ENCODE data around the gene TRAF7. TPM values are rescaled to one million over a fixed set of nuclear protein-coding genes. Genes with fewer than 3 reads are reported as not detected.

TRAF7 gene
- total RNA-seq, 2 experiments from 2014 or later = 19.9 to 24.0 TPM

- TF ChIP-seq CTCF (IDR thresholded peaks at IDR 0.05) = no peak
- ATAC-seq (ENCODE audit: poor library complexity) (no peak), DNase-seq (no peak)
- peaks cover 12% of the 10 kb centered on the region for H3K36me3 Mint-ChIP-seq (ENCODE audit: low read depth)
- H3K4me1 Mint-ChIP-seq (ENCODE audit: low read depth) = peaks cover 26% of the 10 kb centered on the region
- no peak overlapping the region for H3K4me3 ChIP-seq (ENCODE audit: low read length)
- H3K27ac ChIP-seq (ENCODE audit: low read depth in 1 of 2, low read length in 2 of 2) = no peak overlapping the region
- CTCF ChIA-PET = no interaction called here
- intact Hi-C loops (cut with DNase I, micrococcal nuclease) = loop anchor here (5.0 to 10.0 kb wide), 3 partner anchors 285 to 375 kb away; partner anchors contain the start of genes EME2 (in 1 of the 2), MRPS34 (in 1 of the 2) and NME3 (in 1 of the 2)
- no peaks in the 10 kb centered on the region for H3K27me3 ChIP-seq (ENCODE audit: control insufficient read depth in 1 of 2, insufficient read depth in 2 of 2, low read length in 2 of 2)
- no peak overlapping the region for H3K27ac Mint-ChIP-seq
- POLR2A ChIA-PET = no interaction called here
- peak overlapping the region; percentile 42 for H3K4me3 Mint-ChIP-seq
- H3K9me3 ChIP-seq (ENCODE audit: control insufficient read depth in 1 of 2, insufficient read depth in 1 of 2, low read length in 2 of 2) = no peaks in the 10 kb centered on the region
- H3K4me1 ChIP-seq (ENCODE audit: insufficient read depth, low read length) = peaks cover 70% of the 10 kb centered on the region
- H3K27me3 Mint-ChIP-seq = no peaks in the 10 kb centered on the region
- no peaks in the 10 kb centered on the region for H3K9me3 Mint-ChIP-seq
- H3K36me3 ChIP-seq (ENCODE audit: insufficient read depth, low read length) = peaks cover 15% of the 10 kb centered on the region
Measured at GRCh38 chr16:2149630-2150417, 5.8 kb upstream of the TRAF7 start.

GRCh38 chr16:2150418-2151187 lies 5.0 kb upstream of the TRAF7 start:
- no peak overlapping the region for H3K4me3 ChIP-seq (ENCODE audit: low read length)
- no peaks in the 10 kb centered on the region for H3K9me3 ChIP-seq (ENCODE audit: control insufficient read depth in 1 of 2, insufficient read depth in 1 of 2, low read length in 2 of 2)
- peaks cover 15% of the 10 kb centered on the region for H3K36me3 ChIP-seq (ENCODE audit: insufficient read depth, low read length)
- H3K27ac ChIP-seq (ENCODE audit: low read depth in 1 of 2, low read length in 2 of 2) = no peak overlapping the region
- Mint-ChIP-seq H3K4me3 (no peak overlapping the region), H3K9me3 (no peaks in the 10 kb centered on the region), H3K4me1 (ENCODE audit: low read depth) (peaks cover 32% of the 10 kb centered on the region), H3K36me3 (ENCODE audit: low read depth) (peaks cover 19% of the 10 kb centered on the region), H3K27ac (no peak overlapping the region), H3K27me3 (no peaks in the 10 kb centered on the region)
- no peak for TF ChIP-seq CTCF (IDR thresholded peaks at IDR 0.05)
- H3K27me3 ChIP-seq (ENCODE audit: control insufficient read depth in 1 of 2, insufficient read depth in 2 of 2, low read length in 2 of 2) = no peaks in the 10 kb centered on the region
- intact Hi-C loops (cut with DNase I, micrococcal nuclease) = loop anchor here (5.0 to 10.0 kb wide), 2 partner anchors 286 to 288 kb away; no protein-coding TSS in a partner anchor
- POLR2A ChIA-PET = interaction anchor here (2.4 kb wide), 1 partner anchor 10 kb away, joined by 10 read pairs; no protein-coding TSS in a partner anchor
- ATAC-seq (ENCODE audit: poor library complexity) (no peak), DNase-seq (no peak)
- H3K4me1 ChIP-seq (ENCODE audit: insufficient read depth, low read length) = peaks cover 73% of the 10 kb centered on the region
- CTCF ChIA-PET = interaction anchor here (2.0 kb wide), 1 partner anchor 10 kb away, joined by 9 read pairs; no protein-coding TSS in a partner anchor

GRCh38 chr16:2151188-2152091 lies 4.1 kb upstream of the TRAF7 start:
- H3K27me3 Mint-ChIP-seq = no peaks in the 10 kb centered on the region
- ATAC-seq (ENCODE audit: poor library complexity) = no peak
- intact Hi-C loops (cut with DNase I, micrococcal nuclease) = loop anchor here (5.0 to 10.0 kb wide), 2 partner anchors 287 to 289 kb away; no protein-coding TSS in a partner anchor
- DNase-seq = no peak
- peaks cover 15% of the 10 kb centered on the region for H3K36me3 ChIP-seq (ENCODE audit: insufficient read depth, low read length)
- H3K4me3 Mint-ChIP-seq = peak overlapping the region; percentile 62
- no peak overlapping the region for H3K27ac ChIP-seq (ENCODE audit: low read depth in 1 of 2, low read length in 2 of 2)
- no peak overlapping the region for H3K4me3 ChIP-seq (ENCODE audit: low read length)
- no peaks in the 10 kb centered on the region for H3K9me3 ChIP-seq (ENCODE audit: control insufficient read depth in 1 of 2, insufficient read depth in 1 of 2, low read length in 2 of 2)
- H3K27me3 ChIP-seq (ENCODE audit: control insufficient read depth in 1 of 2, insufficient read depth in 2 of 2, low read length in 2 of 2) = no peaks in the 10 kb centered on the region
- no peak overlapping the region for H3K27ac Mint-ChIP-seq
- TF ChIP-seq CTCF (IDR thresholded peaks at IDR 0.05) = no peak
- H3K4me1 Mint-ChIP-seq (ENCODE audit: low read depth) = peaks cover 37% of the 10 kb centered on the region
- ChIA-PET POLR2A (interaction anchor here (2.4 kb wide), 1 partner anchor 11 kb away, joined by 10 read pairs; no protein-coding TSS in a partner anchor), CTCF (interaction anchor here (1.5 to 2.0 kb wide), 3 partner anchors 11 to 129 kb away, joined by 3 to 9 read pairs (median 5); no protein-coding TSS in a partner anchor)
- no peaks in the 10 kb centered on the region for H3K9me3 Mint-ChIP-seq
- peaks cover 78% of the 10 kb centered on the region for H3K4me1 ChIP-seq (ENCODE audit: insufficient read depth, low read length)
- peaks cover 19% of the 10 kb centered on the region for H3K36me3 Mint-ChIP-seq (ENCODE audit: low read depth)

All from CD4-positive, alpha-beta T cell (primary cell).